ENCODE measurements around the gene ANKRD27. TPM values are rescaled to one million over a fixed set of nuclear protein-coding genes. Genes with fewer than 3 reads are reported as not detected.
A peak's percentile ranks its signal among the peaks of the same experiment; 100 is the strongest.
"Not testable (repeated sequence)": the region's sequence is repeated elsewhere in the genome, so short reads cannot be mapped to it uniquely, and the experiment has no call there.

ANKRD27 gene
- total RNA-seq (2014; rRNA removed; shearing (Covaris generic)): 32.2 and 33.8 TPM in 2 replicates

DNA sequence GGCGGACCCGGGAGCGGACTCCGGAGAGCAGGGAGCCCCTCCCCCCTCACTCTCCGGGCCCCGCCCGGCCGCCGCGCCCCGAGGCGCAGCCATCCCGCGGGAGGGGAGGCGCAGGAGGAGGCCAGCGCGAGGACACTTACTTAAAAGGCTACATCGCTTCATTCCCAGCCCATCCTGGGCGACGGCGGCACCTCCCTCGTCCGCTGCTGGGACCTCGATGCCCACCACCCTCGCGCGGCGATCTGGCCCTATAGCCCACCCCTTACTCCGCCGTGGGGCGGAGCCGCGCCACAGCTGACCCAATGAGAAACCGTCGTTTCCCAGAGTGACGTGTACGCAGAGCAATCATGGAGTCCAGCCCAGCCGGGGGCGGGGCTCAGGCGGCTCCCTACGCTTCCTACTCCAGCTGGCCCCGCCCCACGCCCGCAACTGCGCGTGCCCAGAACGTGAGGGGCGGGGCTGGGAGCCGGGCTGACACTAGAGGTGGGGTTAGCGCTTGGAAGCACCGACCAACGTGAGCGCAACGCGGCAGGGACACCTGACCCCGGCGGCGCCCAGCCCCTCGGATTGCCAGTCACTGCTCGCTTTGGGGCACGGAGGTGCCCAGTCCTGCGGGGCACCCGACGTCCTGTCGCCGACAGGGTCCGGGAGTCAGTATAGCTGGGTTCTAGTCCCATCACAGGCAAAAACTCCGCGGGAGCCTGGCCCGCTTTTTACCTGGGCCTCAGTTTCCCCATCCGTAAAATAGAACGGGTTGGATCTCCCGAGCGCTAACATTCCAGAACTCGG is at the start of gene ANKRD27:
ANKRD27 (minus strand) TSS at position 250 of the 789 bp plus-strand sequence. CDS start 16,165 bp downstream, outside the sequence.
- peak; percentile 99 for DNase-seq
- H3K36me3 ChIP-seq: no peaks in the 10 kb centered on the region
- no peak within 1 kb of the TSS; the same call in 1 of the 2 replicates for H3K27ac ChIP-seq
- H3K27me3 ChIP-seq: no peaks in the 10 kb centered on the region
- H3K4me1 ChIP-seq: peaks cover 16% of the 10 kb centered on the region
- peak within 1 kb of the TSS; percentile 90 for H3K4me3 ChIP-seq
- no peaks in the 10 kb centered on the region for H3K9me3 ChIP-seq (replicated peaks)

GRCh38 chr19:32720936-32721250 is 45.9 kb upstream of the ANKRD27 start:
- no peak for DNase-seq
- no peaks in the 10 kb centered on the region for H3K27me3 ChIP-seq
- H3K4me1 ChIP-seq: no peaks in the 10 kb centered on the region
- 0 out of 2 replicates have a peak, but pooled peaks cover 5% of the 10 kb centered on the region for H3K9me3 ChIP-seq (replicated peaks)
- H3K36me3 ChIP-seq: no peaks in the 10 kb centered on the region
- H3K27ac ChIP-seq: no peak overlapping the region
- H3K4me3 ChIP-seq: no peak overlapping the region

- no peak for DNase-seq
- H3K27me3 ChIP-seq: no peaks in the 10 kb centered on the region
- H3K9me3 ChIP-seq (replicated peaks): 0 out of 2 replicates have a peak, but pooled peaks cover 2% of the 10 kb centered on the region
- H3K4me3 ChIP-seq: no peak overlapping the region
- H3K27ac ChIP-seq: no peak overlapping the region
- H3K36me3 ChIP-seq: no peaks in the 10 kb centered on the region; the same call in 1 of the 2 replicates
- no peaks in the 10 kb centered on the region for H3K4me1 ChIP-seq
These were observed 45.4 kb upstream of the ANKRD27 start for GRCh38 chr19:32720216-32720935.

DNA sequence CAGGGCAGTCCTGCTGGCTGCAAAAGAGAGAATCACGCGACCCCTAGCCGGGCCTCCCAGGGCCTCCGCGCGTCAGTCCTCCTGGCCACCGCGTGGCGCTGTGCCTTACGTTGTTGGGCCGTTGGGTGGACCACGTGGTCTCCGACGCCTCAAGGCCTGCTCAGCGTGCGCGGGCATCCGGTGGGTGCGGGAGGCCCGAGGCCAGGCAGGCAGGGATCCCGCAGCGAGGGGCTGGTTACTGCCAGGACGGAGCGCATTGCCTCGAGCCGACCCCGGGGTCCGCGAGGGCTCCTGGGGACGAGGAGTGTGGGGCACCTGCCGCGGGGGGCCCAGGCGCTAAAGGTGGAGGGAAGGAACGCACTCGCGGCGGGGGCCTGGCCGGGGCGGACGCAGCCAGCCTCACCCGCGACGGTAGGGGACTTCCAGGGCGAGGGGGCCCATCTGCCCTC is 44.7 kb upstream of the ANKRD27 start, which contains the start of gene TDRD12:
TDRD12 (plus strand) TSS at position 157 of the 449 bp plus-strand sequence. CDS start 306 bp downstream, outside the sequence.
- no peaks in the 10 kb centered on the region; the same call in none of the 2 replicates for H3K36me3 ChIP-seq
- H3K27me3 ChIP-seq: no peaks in the 10 kb centered on the region
- no peak within 1 kb of the TSS for H3K4me3 ChIP-seq
- no peaks in the 10 kb centered on the region for H3K4me1 ChIP-seq
- no peak for DNase-seq
- H3K27ac ChIP-seq: no peak within 1 kb of the TSS
- H3K9me3 ChIP-seq (replicated peaks): 0 out of 2 replicates have a peak, but pooled peaks cover 2% of the 10 kb centered on the region

DNA sequence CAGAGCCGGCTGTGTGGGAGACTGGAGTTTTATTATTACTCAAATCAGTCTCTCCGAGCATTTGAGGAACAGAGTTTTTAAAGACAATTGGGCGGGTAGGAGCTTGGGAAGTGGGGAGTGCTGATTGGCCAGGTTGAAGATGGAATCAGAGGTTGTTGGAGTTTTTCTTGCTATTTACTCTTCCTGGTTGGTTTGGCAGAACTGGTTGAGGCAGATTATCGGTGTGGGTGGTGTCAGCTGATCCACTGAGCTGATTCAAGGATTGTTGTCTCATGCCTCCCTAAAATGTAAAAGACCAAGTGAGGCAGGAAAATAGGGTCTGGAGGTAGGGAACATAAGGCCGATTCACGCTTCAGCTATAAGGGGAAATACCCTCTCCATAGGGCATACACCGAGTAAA is 43.3 kb upstream of the ANKRD27 start:
- no peaks in the 10 kb centered on the region for H3K27me3 ChIP-seq

DNA sequence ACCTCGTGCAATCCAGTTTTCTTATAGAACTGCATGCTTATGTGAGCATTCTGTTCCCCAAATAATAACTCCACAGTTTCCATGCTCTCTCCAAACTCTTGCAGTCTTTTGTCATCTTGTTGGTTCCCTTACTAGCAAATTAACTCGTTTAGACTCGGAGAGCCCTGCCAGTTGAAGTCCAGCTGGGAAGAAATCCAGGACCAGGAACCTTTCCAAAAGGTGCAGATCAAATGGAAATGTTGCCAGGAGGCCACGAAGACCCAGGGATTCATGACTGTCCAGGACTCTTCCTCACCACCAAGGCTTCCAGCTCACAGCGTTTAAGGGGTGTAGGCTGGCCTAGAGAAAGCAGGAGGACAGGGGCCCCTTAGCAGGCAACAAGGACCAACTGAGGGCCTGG is 42.5 kb upstream of the ANKRD27 start:
- Histone ChIP-seq H3K27me3 (no peaks in the 10 kb centered on the region), H3K4me3 (no peak overlapping the region), H3K36me3 (peaks cover 12% of the 10 kb centered on the region), H3K4me1 (no peaks in the 10 kb centered on the region), H3K9me3 (replicated peaks) (0 out of 2 replicates have a peak, but pooled peaks cover 2% of the 10 kb centered on the region), H3K27ac (no peak overlapping the region)
- no peak for DNase-seq

More for the DNA sequence above, 43.3 kb upstream of the ANKRD27 start:
- H3K36me3 ChIP-seq: peaks cover 4% of the 10 kb centered on the region
- no peak overlapping the region for H3K4me3 ChIP-seq
- H3K9me3 ChIP-seq (replicated peaks): 0 out of 2 replicates have a peak, but pooled peaks cover 2% of the 10 kb centered on the region
- no peak for DNase-seq
- H3K27ac ChIP-seq: no peak overlapping the region
- no peaks in the 10 kb centered on the region for H3K4me1 ChIP-seq

DNA sequence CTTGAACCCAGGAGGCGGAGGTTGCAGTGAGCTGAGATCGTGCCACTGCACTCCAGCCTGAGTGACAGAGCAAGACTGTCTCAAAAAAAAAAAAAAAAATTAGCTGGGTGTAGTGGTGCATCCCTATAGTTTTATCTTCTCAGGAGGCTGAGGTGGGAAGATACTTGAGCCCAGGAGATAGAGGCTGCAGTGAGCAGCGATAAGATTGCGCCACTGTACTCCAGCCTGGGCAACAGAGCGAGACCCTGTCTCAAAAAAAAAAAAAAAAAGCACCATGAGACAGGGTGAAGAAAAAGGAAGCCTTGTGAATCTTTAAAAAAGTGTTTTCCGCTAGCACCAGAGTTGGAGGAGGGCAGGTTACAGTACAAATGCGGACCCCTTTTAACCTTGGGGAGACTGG is 41.2 kb upstream of the ANKRD27 start:
- H3K9me3 ChIP-seq (replicated peaks); H3K27me3 ChIP-seq; H3K4me1 ChIP-seq; H3K27ac ChIP-seq; DNase-seq; H3K4me3 ChIP-seq: not testable (repeated sequence)
- peaks cover 21% of the 10 kb centered on the region for H3K36me3 ChIP-seq

DNA sequence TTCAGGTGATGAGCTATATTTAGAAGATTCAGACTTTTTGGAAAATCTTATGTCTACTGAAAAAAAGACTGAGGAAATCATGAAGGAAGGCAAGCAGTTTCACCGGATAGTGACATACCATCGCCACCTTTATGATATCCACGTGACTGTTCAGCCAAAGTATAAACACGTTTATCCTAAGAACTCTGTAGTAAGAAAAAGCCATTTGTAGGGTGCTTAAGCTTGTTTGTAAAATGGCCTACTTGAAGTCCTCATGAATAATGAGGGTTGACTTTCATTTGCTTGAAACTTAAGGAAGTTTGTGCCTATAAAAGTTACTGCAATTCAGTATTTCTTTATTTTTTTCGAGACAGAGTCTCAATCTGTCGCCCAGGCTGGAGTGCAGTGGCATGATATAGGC is 36.8 kb upstream of the ANKRD27 start:
- Histone ChIP-seq H3K36me3 (peaks cover 40% of the 10 kb centered on the region), H3K9me3 (replicated peaks) (no peaks in the 10 kb centered on the region; the same call in 1 of the 2 replicates), H3K4me3 (no peak overlapping the region), H3K4me1 (no peaks in the 10 kb centered on the region), H3K27ac (no peak overlapping the region), H3K27me3 (no peaks in the 10 kb centered on the region)
- no peak for DNase-seq

- H3K36me3 ChIP-seq: peaks cover 64% of the 10 kb centered on the region
- peaks cover 5% of the 10 kb centered on the region for H3K9me3 ChIP-seq (replicated peaks)
- DNase-seq: no peak
- no peak overlapping the region for H3K4me3 ChIP-seq
- H3K4me1 ChIP-seq: no peaks in the 10 kb centered on the region
- H3K27ac ChIP-seq: no peak overlapping the region
- H3K27me3 ChIP-seq: no peaks in the 10 kb centered on the region
These were observed 34.1 kb upstream of the ANKRD27 start for GRCh38 chr19:32709032-32709431.

DNA sequence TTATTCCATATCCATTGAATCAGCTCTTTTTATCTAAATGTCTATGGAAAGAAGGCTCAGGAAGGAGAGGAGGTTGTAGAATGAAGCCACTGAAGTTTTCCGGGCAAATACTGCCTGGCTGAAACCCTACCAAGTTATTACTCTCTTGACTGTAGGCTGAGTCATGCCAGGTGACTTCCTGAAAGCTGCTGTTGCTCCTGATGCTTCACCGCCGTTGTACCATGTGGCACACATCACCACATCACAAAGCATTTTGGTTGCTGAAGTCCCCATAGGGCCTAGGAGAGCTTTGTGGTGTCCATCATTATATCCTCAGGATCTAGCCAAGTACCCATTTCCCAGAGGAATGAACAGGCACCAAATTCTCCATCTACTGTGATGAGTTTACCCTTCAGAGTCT is 33.5 kb upstream of the ANKRD27 start:
- no peak for DNase-seq
- Histone ChIP-seq H3K36me3 (peaks cover 66% of the 10 kb centered on the region), H3K4me1 (no peaks in the 10 kb centered on the region), H3K9me3 (replicated peaks) (peaks cover 9% of the 10 kb centered on the region), H3K4me3 (no peak overlapping the region), H3K27me3 (no peaks in the 10 kb centered on the region), H3K27ac (no peak overlapping the region)

DNA sequence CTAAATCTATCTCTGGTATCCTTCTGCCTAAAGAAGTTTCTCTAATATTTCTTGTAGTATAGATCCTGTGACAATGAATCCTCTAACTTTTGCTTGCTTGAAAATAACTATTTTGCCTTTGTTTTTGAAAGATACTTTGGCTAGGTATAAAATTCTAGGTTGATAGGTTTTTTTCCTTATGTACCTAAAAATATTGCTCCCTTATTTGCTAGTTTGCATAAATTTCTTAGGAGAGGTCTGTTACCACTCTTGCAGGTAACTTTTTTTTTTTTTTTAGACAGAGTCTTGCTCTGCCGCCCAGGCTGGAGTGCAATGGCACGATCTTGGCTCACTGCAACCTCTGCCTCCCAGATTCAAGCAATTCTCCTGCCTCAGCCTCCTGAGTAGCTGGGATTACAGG is 29.0 kb upstream of the ANKRD27 start:
- not testable (repeated sequence) for DNase-seq; H3K4me3 ChIP-seq; H3K4me1 ChIP-seq; H3K27me3 ChIP-seq; H3K9me3 ChIP-seq (replicated peaks); H3K27ac ChIP-seq
- peaks cover 57% of the 10 kb centered on the region for H3K36me3 ChIP-seq

- no peaks in the 10 kb centered on the region for H3K27me3 ChIP-seq
- no peak overlapping the region for H3K27ac ChIP-seq
- no peak overlapping the region for H3K4me3 ChIP-seq
- peaks cover 9% of the 10 kb centered on the region for H3K9me3 ChIP-seq (replicated peaks)
- no peaks in the 10 kb centered on the region for H3K4me1 ChIP-seq
- no peak for DNase-seq
- peaks cover 69% of the 10 kb centered on the region for H3K36me3 ChIP-seq
These were observed 27.0 kb upstream of the ANKRD27 start for GRCh38 chr19:32702010-32702409.

GRCh38 chr19:32700129-32700528 is 25.1 kb upstream of the ANKRD27 start:
- DNase-seq; H3K27me3 ChIP-seq; H3K4me1 ChIP-seq; H3K4me3 ChIP-seq; H3K27ac ChIP-seq; H3K9me3 ChIP-seq (replicated peaks): not testable (repeated sequence)
- H3K36me3 ChIP-seq: peaks cover 56% of the 10 kb centered on the region

DNA sequence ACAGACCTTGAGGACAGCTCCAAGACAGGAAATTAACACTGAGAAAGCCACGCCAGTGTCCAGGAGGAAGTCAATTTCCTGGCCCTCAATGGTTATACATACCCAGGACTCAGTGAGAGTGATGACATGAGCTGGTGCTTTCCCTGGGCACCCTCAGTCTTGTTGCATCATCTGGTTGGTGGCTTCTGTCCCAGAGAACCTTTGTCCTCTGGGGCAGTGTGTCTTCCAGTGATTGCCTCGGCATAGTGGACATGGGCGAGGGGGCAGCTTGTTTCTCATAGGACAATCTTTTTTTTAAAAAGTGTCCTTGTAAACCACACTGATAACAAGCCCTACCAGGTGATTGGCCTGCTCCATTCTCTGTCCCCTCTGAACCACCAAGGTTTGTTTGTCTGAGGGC is 21.8 kb upstream of the ANKRD27 start:
- H3K9me3 ChIP-seq (replicated peaks); H3K4me3 ChIP-seq; H3K27ac ChIP-seq; DNase-seq; H3K4me1 ChIP-seq; H3K27me3 ChIP-seq: not testable (repeated sequence)
- peaks cover 40% of the 10 kb centered on the region for H3K36me3 ChIP-seq

GRCh38 chr19:32695506-32695905 is 20.5 kb upstream of the ANKRD27 start:
- H3K4me1 ChIP-seq; H3K27me3 ChIP-seq; DNase-seq; H3K9me3 ChIP-seq (replicated peaks); H3K4me3 ChIP-seq; H3K27ac ChIP-seq: not testable (repeated sequence)
- H3K36me3 ChIP-seq: peaks cover 32% of the 10 kb centered on the region
